ENCODE measurements around the gene FHDC1. TPM values are rescaled to one million over a fixed set of nuclear protein-coding genes. Genes with fewer than 3 reads are reported as not detected.

The FHDC1 gene
- total and polyA plus RNA-seq, 8 donors: 2.9 to 13.4 (median 5.5) TPM

- no peaks in the 10 kb centered on the region for H3K9me3 ChIP-seq
- no peak overlapping the region for H3K4me3 ChIP-seq
- WGBS, 5 donors: 79 to 83% (median 81%) methylated on average over 3 of the region's 3 CpGs
- no peaks in the 10 kb centered on the region for H3K36me3 ChIP-seq
- intact Hi-C loops (cut with DNase I; ENCODE audit: low total_unique reads): no loop called here
- no peak overlapping the region for H3K27ac ChIP-seq
- TF ChIP-seq EP300 (IDR thresholded peaks at IDR 0.05) (no peak), CTCF (IDR thresholded peaks at IDR 0.05) (no peak), POLR2AphosphoS5 (IDR thresholded peaks at IDR 0.05) (no peak), POLR2A (IDR thresholded peaks at IDR 0.05) (no peak)
- no peaks in the 10 kb centered on the region for H3K27me3 ChIP-seq
- H3K4me1 ChIP-seq: no peaks in the 10 kb centered on the region
- DNase-seq: no peak
These were observed 74.0 kb downstream of the FHDC1 start for GRCh38 chr4:153010146-153010545.

- peak in 1 of 2 donors; percentile 48 for DNase-seq
- Histone ChIP-seq H3K4me1 (no peaks in the 10 kb centered on the region), H3K27me3 (no peaks in the 10 kb centered on the region), H3K4me3 (no peak overlapping the region), H3K36me3 (no peaks in the 10 kb centered on the region), H3K27ac (no peak overlapping the region), H3K9me3 (no peaks in the 10 kb centered on the region)
- no peak for TF ChIP-seq CTCF (IDR thresholded peaks at IDR 0.05)
- intact Hi-C loops (cut with DNase I; ENCODE audit: low total_unique reads): no loop called here
- WGBS, 5 donors: 52 to 70% (median 61%) methylated on average over 5 of the region's 5 CpGs
These were observed 77.3 kb downstream of the FHDC1 start for GRCh38 chr4:153013202-153013977.

GRCh38 chr4:153014460-153014859, 78.3 kb downstream of the FHDC1 start:
- Histone ChIP-seq H3K4me3 (no peak overlapping the region), H3K4me1 (no peaks in the 10 kb centered on the region), H3K27ac (no peak overlapping the region), H3K27me3 (no peaks in the 10 kb centered on the region), H3K36me3 (no peaks in the 10 kb centered on the region), H3K9me3 (no peaks in the 10 kb centered on the region)
- no peak for TF ChIP-seq POLR2A (IDR thresholded peaks at IDR 0.05)
- DNase-seq: no peak
- intact Hi-C loops (cut with DNase I; ENCODE audit: low total_unique reads): no loop called here

DNA sequence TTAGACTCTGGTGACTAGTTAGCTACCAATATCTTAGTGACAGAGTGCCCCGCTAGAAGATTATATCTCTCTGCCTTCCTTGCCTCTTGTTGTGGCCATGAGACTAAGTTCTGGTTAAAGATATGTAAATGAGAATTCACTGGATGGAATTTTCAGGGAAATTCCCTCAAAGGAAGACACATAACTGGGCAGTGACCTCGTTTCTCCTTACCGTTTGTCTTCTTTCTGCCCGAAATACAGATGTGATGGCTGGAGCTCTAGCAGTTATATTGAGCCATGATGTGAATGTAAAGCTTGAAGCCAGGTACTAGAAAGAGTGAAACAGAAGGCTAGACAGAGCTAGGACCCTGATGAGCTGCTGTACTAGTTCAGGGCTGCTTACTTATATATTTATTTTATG, 80.5 kb downstream of the FHDC1 start:
- no peak for TF ChIP-seq EP300 (IDR thresholded peaks at IDR 0.05)
- TF ChIP-seq POLR2A (IDR thresholded peaks at IDR 0.05): no peak
- TF ChIP-seq CTCF (IDR thresholded peaks at IDR 0.05): no peak
- no peak for TF ChIP-seq POLR2AphosphoS5 (IDR thresholded peaks at IDR 0.05)
- no peaks in the 10 kb centered on the region for H3K27me3 ChIP-seq
- peaks cover 0 to 7% (median 0%) of the 10 kb centered on the region in 4 donors for H3K4me1 ChIP-seq
- 79 to 93% (median 91%) methylated on average over 4 of the region's 4 CpGs for WGBS, 5 donors
- H3K9me3 ChIP-seq: no peaks in the 10 kb centered on the region
- DNase-seq: no peak
- H3K36me3 ChIP-seq: no peaks in the 10 kb centered on the region
- no peak overlapping the region for H3K27ac ChIP-seq
- H3K4me3 ChIP-seq: no peak overlapping the region
- intact Hi-C loops (cut with DNase I; ENCODE audit: low total_unique reads): no loop called here

GRCh38 chr4:153018031-153018430, 81.9 kb downstream of the FHDC1 start:
- H3K27me3 ChIP-seq: no peaks in the 10 kb centered on the region
- H3K9me3 ChIP-seq: no peaks in the 10 kb centered on the region
- H3K27ac ChIP-seq: no peak overlapping the region
- TF ChIP-seq EP300 (IDR thresholded peaks at IDR 0.05): no peak
- no peak for TF ChIP-seq POLR2AphosphoS5 (IDR thresholded peaks at IDR 0.05)
- no peak for TF ChIP-seq POLR2A (IDR thresholded peaks at IDR 0.05)
- TF ChIP-seq CTCF (IDR thresholded peaks at IDR 0.05): no peak
- intact Hi-C loops (cut with DNase I; ENCODE audit: low total_unique reads): no loop called here
- H3K4me3 ChIP-seq: no peak overlapping the region
- no peaks in the 10 kb centered on the region for H3K36me3 ChIP-seq
- no peak for DNase-seq
- WGBS, 5 donors: 89 to 95% (median 92%) methylated on average over 4 of the region's 4 CpGs
- H3K4me1 ChIP-seq: peaks cover 0 to 9% (median 0%) of the 10 kb centered on the region in 4 donors
